ENCODE data around the gene HCFC1.

HCFC1 gene

DNA sequence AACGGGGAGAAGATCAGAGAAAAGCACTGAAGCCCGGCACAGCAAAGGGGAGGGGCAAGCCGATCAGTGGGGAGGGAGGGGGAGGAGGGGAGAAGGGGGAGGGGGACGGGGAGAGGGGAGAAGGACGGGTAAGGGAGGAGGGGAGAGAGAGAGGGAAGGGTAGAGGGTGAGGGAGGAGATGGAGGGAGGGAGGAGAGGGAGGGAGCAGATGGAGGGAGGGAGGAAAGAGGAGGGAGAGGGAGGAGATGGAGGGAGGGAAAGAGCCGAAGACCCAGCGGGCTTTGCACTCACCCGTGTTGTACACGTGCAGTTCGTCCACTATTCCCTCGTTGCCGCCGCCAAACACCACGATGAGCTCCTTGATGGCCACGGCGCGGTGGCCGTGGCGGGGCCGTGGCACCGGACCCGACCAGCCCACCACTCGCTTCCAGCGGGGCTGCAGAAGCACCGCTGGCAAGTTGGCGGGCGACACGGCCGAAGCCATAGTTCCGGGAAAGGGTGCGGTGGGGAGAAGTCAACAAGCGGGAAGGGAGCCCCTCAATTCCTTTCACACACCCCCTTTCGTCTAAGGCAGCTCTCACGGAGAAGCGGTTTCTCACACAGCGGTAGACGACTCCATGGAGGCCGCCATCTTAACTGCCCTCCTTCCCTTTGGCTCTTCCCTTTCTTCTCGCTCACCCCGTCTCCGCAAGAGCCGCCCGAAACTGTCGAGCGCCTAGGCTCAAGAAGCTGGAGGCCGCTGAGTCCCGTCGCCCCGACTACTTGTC, 1.1 kb downstream of the HCFC1 start:
- H3K9me3 ChIP-seq (replicated peaks; ENCODE audit: insufficient read depth, low read length), result no peaks in the 10 kb centered on the region
- no peaks in the 10 kb centered on the region for H3K27me3 ChIP-seq (replicated peaks; ENCODE audit: insufficient read depth, low read length)
- H3K4me2 ChIP-seq (ENCODE audit: low read depth, low read length), result peak overlapping the region; percentile 55
- H3F3A ChIP-seq (ENCODE audit: insufficient read depth, low read length), result peaks cover 36% of the 10 kb centered on the region
- peak overlapping the region; percentile 99 for H3K27ac ChIP-seq (ENCODE audit: low read length)
- no peaks in the 10 kb centered on the region for H3K36me3 ChIP-seq (replicated peaks; ENCODE audit: insufficient read depth, low read length)
- TF ChIP-seq, protein P1, sequence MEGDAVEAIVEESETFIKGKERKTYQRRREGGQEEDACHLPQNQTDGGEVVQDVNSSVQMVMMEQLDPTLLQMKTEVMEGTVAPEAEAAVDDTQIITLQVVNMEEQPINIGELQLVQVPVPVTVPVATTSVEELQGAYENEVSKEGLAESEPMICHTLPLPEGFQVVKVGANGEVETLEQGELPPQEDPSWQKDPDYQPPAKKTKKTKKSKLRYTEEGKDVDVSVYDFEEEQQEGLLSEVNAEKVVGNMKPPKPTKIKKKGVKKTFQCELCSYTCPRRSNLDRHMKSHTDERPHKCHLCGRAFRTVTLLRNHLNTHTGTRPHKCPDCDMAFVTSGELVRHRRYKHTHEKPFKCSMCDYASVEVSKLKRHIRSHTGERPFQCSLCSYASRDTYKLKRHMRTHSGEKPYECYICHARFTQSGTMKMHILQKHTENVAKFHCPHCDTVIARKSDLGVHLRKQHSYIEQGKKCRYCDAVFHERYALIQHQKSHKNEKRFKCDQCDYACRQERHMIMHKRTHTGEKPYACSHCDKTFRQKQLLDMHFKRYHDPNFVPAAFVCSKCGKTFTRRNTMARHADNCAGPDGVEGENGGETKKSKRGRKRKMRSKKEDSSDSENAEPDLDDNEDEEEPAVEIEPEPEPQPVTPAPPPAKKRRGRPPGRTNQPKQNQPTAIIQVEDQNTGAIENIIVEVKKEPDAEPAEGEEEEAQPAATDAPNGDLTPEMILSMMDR (IDR thresholded peaks at IDR 0.05; ENCODE audit: low read length), result no peak
- no peak for TF ChIP-seq EZH2phosphoT487 (IDR thresholded peaks at IDR 0.05; ENCODE audit: low read length)
- no peak for TF ChIP-seq EZH2 (optimal IDR thresholded peaks at IDR 0.05; ENCODE audit: low read depth, low read length)
- peaks cover 21% of the 10 kb centered on the region for H3K4me1 ChIP-seq (ENCODE audit: low read length)
- peak; percentile 37 for DNase-seq
- H2AFZ ChIP-seq (ENCODE audit: low read length), result no peak overlapping the region
- peak overlapping the region; percentile 94 for H3K4me3 ChIP-seq (ENCODE audit: low read length)
- H4K20me1 ChIP-seq (ENCODE audit: insufficient read depth, low read length), result peaks cover 19% of the 10 kb centered on the region; the same call in 1 of the 2 replicates
- H3K9ac ChIP-seq (ENCODE audit: low read length), result peak overlapping the region; percentile 100
- peaks cover 69% of the 10 kb centered on the region for H3K79me2 ChIP-seq (ENCODE audit: low read length)
- no peaks in the 10 kb centered on the region for H3K9me2 ChIP-seq (replicated peaks; ENCODE audit: insufficient read depth, low read length)

- Histone ChIP-seq H3K27me3 (replicated peaks; ENCODE audit: insufficient read depth, low read length) (no peaks in the 10 kb centered on the region), H3F3A (ENCODE audit: insufficient read depth, low read length) (peaks cover 36% of the 10 kb centered on the region), H3K27ac (ENCODE audit: low read length) (peak overlapping the region; percentile 69; the same call in 1 of the 2 replicates), H3K4me1 (ENCODE audit: low read length) (peaks cover 21% of the 10 kb centered on the region), H3K9me3 (replicated peaks; ENCODE audit: insufficient read depth, low read length) (no peaks in the 10 kb centered on the region), H3K4me3 (ENCODE audit: low read length) (peak overlapping the region; percentile 94), H4K20me1 (ENCODE audit: insufficient read depth, low read length) (peaks cover 23% of the 10 kb centered on the region), H2AFZ (ENCODE audit: low read length) (no peak overlapping the region), H3K9me2 (replicated peaks; ENCODE audit: insufficient read depth, low read length) (no peaks in the 10 kb centered on the region), H3K79me2 (ENCODE audit: low read length) (peaks cover 75% of the 10 kb centered on the region), H3K4me2 (ENCODE audit: low read depth, low read length) (peak overlapping the region; percentile 88), H3K36me3 (replicated peaks; ENCODE audit: insufficient read depth, low read length) (no peaks in the 10 kb centered on the region), H3K9ac (ENCODE audit: low read length) (peak overlapping the region; percentile 60; the same call in 1 of the 2 replicates)
- no peak for TF ChIP-seq EZH2phosphoT487 (IDR thresholded peaks at IDR 0.05; ENCODE audit: low read length)
- TF ChIP-seq EZH2 (optimal IDR thresholded peaks at IDR 0.05; ENCODE audit: low read depth, low read length), result no peak
- TF ChIP-seq, protein P1 (IDR thresholded peaks at IDR 0.05; ENCODE audit: low read length), result no peak
- DNase-seq, result no peak
These were observed 1.7 kb downstream of the HCFC1 start for GRCh38 chrX:153969904-153970356.

DNA sequence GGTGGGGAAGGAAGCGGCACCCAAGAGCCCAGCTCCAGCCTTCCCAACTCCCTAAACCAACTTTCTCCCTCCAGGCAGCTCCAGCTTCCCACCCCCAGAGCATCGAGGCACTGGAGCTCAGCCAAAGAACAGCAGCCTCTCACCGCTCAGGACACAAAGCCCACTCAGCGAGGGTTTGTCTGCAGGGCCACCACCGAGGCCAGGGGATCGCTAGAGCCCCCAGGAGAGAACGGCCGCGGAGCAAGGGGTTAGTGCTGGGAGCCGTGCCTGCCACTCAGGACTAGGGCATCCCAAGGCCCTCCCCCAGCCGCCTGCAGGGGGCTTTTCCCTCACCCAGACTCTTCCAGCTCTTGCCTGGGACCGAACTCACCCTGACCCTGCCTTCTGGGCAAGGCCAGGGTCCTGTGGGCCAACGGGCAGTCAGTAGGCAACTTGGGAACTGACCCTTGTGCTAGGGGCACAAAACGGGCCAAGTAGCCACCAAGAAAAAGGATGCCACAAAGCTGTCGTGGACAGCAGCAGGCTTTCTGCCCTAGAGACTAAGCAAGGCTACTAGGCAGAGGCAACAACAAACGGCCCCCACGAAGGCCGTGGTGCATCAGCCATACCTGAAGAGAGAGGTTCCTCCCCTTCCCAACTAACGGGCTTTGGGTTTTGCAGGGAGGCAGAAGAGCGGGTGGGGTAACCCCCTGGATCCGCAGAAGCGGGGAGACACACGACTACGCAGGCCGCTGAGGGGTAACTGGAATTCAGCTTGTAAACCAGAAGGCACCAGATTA, 2.3 kb downstream of the HCFC1 start:
- Histone ChIP-seq H3K4me2 (ENCODE audit: low read depth, low read length) (peak overlapping the region; percentile 88), H3K9ac (ENCODE audit: low read length) (peak overlapping the region; percentile 60), H3K4me3 (ENCODE audit: low read length) (peak overlapping the region; percentile 94), H3K27me3 (replicated peaks; ENCODE audit: insufficient read depth, low read length) (no peaks in the 10 kb centered on the region), H3K27ac (ENCODE audit: low read length) (peak overlapping the region; percentile 69; the same call in 1 of the 2 replicates), H3K9me3 (replicated peaks; ENCODE audit: insufficient read depth, low read length) (no peaks in the 10 kb centered on the region), H4K20me1 (ENCODE audit: insufficient read depth, low read length) (peaks cover 23% of the 10 kb centered on the region), H3K79me2 (ENCODE audit: low read length) (peaks cover 78% of the 10 kb centered on the region), H3K9me2 (replicated peaks; ENCODE audit: insufficient read depth, low read length) (no peaks in the 10 kb centered on the region), H3K4me1 (ENCODE audit: low read length) (peaks cover 21% of the 10 kb centered on the region), H2AFZ (ENCODE audit: low read length) (no peak overlapping the region), H3F3A (ENCODE audit: insufficient read depth, low read length) (peaks cover 36% of the 10 kb centered on the region), H3K36me3 (replicated peaks; ENCODE audit: insufficient read depth, low read length) (no peaks in the 10 kb centered on the region)
- no peak for TF ChIP-seq EZH2phosphoT487 (IDR thresholded peaks at IDR 0.05; ENCODE audit: low read length)
- TF ChIP-seq, protein P1 (IDR thresholded peaks at IDR 0.05; ENCODE audit: low read length), result no peak
- no peak for TF ChIP-seq EZH2 (optimal IDR thresholded peaks at IDR 0.05; ENCODE audit: low read depth, low read length)
- no peak for DNase-seq
